HepG2 (cell line): ENCODE data around the gene EFNA3. TPM values are rescaled to one million over a fixed set of nuclear protein-coding genes. Genes with fewer than 3 reads are reported as not detected.

ENCODE experiments used
- ETV6 ChIP-seq: sonication (generic); formaldehyde crosslinking; conservative IDR thresholded peaks from 2 replicates; pipeline ENCODE4 v1.4.0; 2020; ENCODE audit warnings: missing genetic modification reagents
- HNF4A ChIP-seq: sonication (generic); formaldehyde crosslinking; IDR thresholded peaks from 2 replicates; pipeline ENCODE4 v1.4.0; 2020; ENCODE audit warnings: missing genetic modification reagents
- KDM4B ChIP-seq: sonication (generic); formaldehyde crosslinking; IDR thresholded peaks from 2 replicates; pipeline ENCODE4 v1.4.0; 2020; ENCODE audit warnings: missing genetic modification reagents
- KDM5B ChIP-seq: sonication (generic); formaldehyde crosslinking; IDR thresholded peaks from 2 replicates; pipeline ENCODE4 v1.4.0; 2020; ENCODE audit warnings: missing genetic modification reagents, mild to moderate bottlenecking, borderline replicate concordance
- MIER2 ChIP-seq: IDR thresholded peaks from 2 replicates; pipeline ENCODE4 v1.6.1; 2016; ENCODE audit warnings: missing biosample characterization, missing genetic modification reagents
- ONECUT2 ChIP-seq: sonication (generic); formaldehyde crosslinking; IDR thresholded peaks from 2 replicates; pipeline ENCODE4 v1.4.0; 2020; ENCODE audit warnings: missing genetic modification reagents
- PITX1 ChIP-seq: sonication (generic); formaldehyde crosslinking; IDR thresholded peaks from 2 replicates; pipeline ENCODE4 v1.5.1; 2020; ENCODE audit warnings: mild to moderate bottlenecking, missing genetic modification reagents
- RBM22 ChIP-seq: fragments of 200-400 bp; formaldehyde crosslinking; optimal IDR thresholded peaks from 2 replicates; pipeline ENCODE3; 2017; ENCODE audit warnings: mild to moderate bottlenecking, low read length, moderate library complexity
- RFXANK ChIP-seq: IDR thresholded peaks from 2 replicates; pipeline ENCODE4 v1.6.1; 2016
- RXRA ChIP-seq: sonication (generic); formaldehyde crosslinking; IDR thresholded peaks from 2 replicates; pipeline ENCODE4 v1.5.1; 2020; ENCODE audit warnings: missing genetic modification reagents
- SIX4 ChIP-seq: sonication (generic); formaldehyde crosslinking; IDR thresholded peaks from 2 replicates; pipeline ENCODE4 v1.4.0; 2020; ENCODE audit warnings: missing genetic modification reagents
- ZKSCAN8 ChIP-seq: IDR thresholded peaks from 2 replicates; pipeline ENCODE4 v1.6.1; 2016; ENCODE audit warnings: borderline replicate concordance, missing genetic modification reagents, missing compliant biosample characterization
- ZNF10 ChIP-seq: sonication (generic); formaldehyde crosslinking; IDR thresholded peaks from 2 replicates; pipeline ENCODE4 v1.4.0; 2020; ENCODE audit warnings: mild to moderate bottlenecking, low read depth, missing genetic modification reagents, borderline replicate concordance
- ZNF3 ChIP-seq: IDR thresholded peaks from 2 replicates; pipeline ENCODE4 v1.7.0; 2017; ENCODE audit warnings: inconsistent platforms
- ZNF776 ChIP-seq: sonication (generic); formaldehyde crosslinking; IDR thresholded peaks from 2 replicates; pipeline ENCODE4 v1.4.0; 2020; ENCODE audit warnings: mild to moderate bottlenecking, missing genetic modification reagents
- ZSCAN25 ChIP-seq: sonication (generic); formaldehyde crosslinking; IDR thresholded peaks from 2 replicates; pipeline ENCODE4 v1.8.0; 2022; ENCODE audit warnings: mild to moderate bottlenecking, missing genetic modification reagents
- ZSCAN9 ChIP-seq: IDR thresholded peaks from 2 replicates; pipeline ENCODE4 v1.6.1; 2016; ENCODE audit warnings: borderline replicate concordance
- polyA plus RNA-seq, 8 experiments: library from polyadenylated mRNA; depleted of rRNA in 3 of 8; stranded (reverse) in 7 of 8; unstranded in 1 of 8; fragments of >200 nt; fragmentation: Illumina TruSeq in 4 of 8; extraction: Trizol in 4 of 8; gene quantifications; 2 replicates each; pipeline versions ENCODE4 v1.2.1 to v1.2.3, GENCODE V29; 2011 to 2016; ENCODE audit warnings: low read depth in 4 of 8, missing spikeins in 1 of 8, mixed read lengths in 1 of 8; ENCODE audit not compliant: insufficient read depth in 1 of 8
- total RNA-seq, 5 experiments: library from RNA; depleted of rRNA; stranded (reverse); fragments of >200 nt; fragmentation: Illumina TruSeq; extraction: Trizol; gene quantifications; 2 replicates each; pipeline ENCODE4 v1.2.3, GENCODE V29; 2016; ENCODE audit warnings: low read depth in 1 of 5
- TF ChIP-seq, protein P1 (sequence below): IDR thresholded peaks from 2 replicates; pipeline ENCODE4 v1.6.1; 2012; ENCODE audit warnings: inconsistent platforms
- TF ChIP-seq, protein P2 (sequence below): sonication (generic); formaldehyde crosslinking; IDR thresholded peaks from 2 replicates; pipeline ENCODE4 v1.5.1; 2020; ENCODE audit warnings: mild to moderate bottlenecking, missing genetic modification reagents, borderline replicate concordance
- TF ChIP-seq, protein P3 (sequence below): sonication (generic); formaldehyde crosslinking; conservative IDR thresholded peaks from 2 replicates; pipeline ENCODE4 v1.8.0; 2022; ENCODE audit warnings: low read depth, missing genetic modification reagents
- TF ChIP-seq, protein P4 (sequence below): sonication (generic); formaldehyde crosslinking; IDR thresholded peaks from 2 replicates; pipeline ENCODE4 v1.5.0; 2020; ENCODE audit warnings: missing genetic modification reagents
- TF ChIP-seq, protein P5 (sequence below): sonication (generic); formaldehyde crosslinking; IDR thresholded peaks from 2 replicates; pipeline ENCODE4 v1.5.0; 2020; ENCODE audit warnings: mild to moderate bottlenecking, missing genetic modification reagents
- TF ChIP-seq, protein P6 (sequence below): sonication (generic); formaldehyde crosslinking; IDR thresholded peaks from 2 replicates; pipeline ENCODE4 v1.4.0; 2020; ENCODE audit warnings: missing genetic modification reagents

The EFNA3 gene
- total and polyA plus RNA-seq, 2 of the 13 experiments (the other 11 are each of a cell fraction or from before 2014, with no cell fraction given): 1.0 to 5.7 TPM

DNA sequence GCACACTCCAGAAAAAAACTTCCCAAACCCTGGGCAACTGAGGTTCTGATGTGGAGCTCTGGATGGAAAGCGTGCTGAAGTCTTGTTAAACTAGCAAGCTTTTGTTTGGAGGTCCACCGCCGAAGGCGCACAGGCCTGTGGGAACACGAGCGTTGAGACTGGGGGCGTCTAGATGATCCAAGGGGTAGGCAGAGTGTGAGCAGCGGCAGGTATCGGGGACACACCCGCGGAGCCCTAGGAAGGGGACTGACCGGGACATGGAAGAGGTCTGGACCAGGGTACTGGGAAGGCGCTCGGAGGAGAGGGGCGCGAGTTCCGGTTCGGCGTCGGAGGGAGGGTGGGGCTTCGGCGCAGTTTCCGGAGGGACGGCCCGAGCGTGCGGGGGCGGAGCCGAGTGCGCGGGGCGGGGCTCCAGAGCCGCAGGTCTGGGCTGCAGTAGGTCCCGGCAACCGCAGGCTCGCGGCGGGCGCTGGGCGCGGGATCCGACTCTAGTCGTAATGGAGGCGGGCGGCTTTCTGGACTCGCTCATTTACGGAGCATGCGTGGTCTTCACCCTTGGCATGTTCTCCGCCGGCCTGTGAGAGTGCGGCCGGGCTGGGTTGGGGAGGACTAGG is 56.9 kb downstream of the EFNA3 start, which contains the start of gene SLC50A1 (continued):
- TF ChIP-seq, protein P1, sequence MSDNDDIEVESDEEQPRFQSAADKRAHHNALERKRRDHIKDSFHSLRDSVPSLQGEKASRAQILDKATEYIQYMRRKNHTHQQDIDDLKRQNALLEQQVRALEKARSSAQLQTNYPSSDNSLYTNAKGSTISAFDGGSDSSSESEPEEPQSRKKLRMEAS: no peak
- TF ChIP-seq, protein P2, sequence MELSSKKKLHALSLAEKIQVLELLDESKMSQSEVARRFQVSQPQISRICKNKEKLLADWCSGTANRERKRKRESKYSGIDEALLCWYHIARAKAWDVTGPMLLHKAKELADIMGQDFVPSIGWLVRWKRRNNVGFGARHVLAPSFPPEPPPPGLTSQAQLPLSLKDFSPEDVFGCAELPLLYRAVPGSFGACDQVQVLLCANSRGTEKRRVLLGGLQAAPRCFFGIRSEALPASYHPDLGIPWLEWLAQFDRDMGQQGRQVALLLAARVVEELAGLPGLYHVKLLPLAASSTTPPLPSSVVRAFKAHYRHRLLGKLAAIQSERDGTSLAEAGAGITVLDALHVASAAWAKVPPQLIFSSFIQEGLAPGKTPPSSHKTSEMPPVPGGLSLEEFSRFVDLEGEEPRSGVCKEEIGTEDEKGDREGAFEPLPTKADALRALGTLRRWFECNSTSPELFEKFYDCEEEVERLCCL (CRISPR knock-in tag): no peak
- TF ChIP-seq ZKSCAN8 (CRISPR knock-in tag): peak; percentile 29; the same call in 1 of the 2 replicates
- peak; percentile 84 for TF ChIP-seq ZNF776 (CRISPR knock-in tag)
- TF ChIP-seq, protein P3, sequence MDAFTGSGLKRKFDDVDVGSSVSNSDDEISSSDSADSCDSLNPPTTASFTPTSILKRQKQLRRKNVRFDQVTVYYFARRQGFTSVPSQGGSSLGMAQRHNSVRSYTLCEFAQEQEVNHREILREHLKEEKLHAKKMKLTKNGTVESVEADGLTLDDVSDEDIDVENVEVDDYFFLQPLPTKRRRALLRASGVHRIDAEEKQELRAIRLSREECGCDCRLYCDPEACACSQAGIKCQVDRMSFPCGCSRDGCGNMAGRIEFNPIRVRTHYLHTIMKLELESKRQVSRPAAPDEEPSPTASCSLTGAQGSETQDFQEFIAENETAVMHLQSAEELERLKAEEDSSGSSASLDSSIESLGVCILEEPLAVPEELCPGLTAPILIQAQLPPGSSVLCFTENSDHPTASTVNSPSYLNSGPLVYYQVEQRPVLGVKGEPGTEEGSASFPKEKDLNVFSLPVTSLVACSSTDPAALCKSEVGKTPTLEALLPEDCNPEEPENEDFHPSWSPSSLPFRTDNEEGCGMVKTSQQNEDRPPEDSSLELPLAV: no peak
- TF ChIP-seq, protein P4, sequence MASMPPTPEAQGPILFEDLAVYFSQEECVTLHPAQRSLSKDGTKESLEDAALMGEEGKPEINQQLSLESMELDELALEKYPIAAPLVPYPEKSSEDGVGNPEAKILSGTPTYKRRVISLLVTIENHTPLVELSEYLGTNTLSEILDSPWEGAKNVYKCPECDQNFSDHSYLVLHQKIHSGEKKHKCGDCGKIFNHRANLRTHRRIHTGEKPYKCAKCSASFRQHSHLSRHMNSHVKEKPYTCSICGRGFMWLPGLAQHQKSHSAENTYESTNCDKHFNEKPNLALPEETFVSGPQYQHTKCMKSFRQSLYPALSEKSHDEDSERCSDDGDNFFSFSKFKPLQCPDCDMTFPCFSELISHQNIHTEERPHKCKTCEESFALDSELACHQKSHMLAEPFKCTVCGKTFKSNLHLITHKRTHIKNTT (CRISPR knock-in tag): no peak
- TF ChIP-seq KDM5B: no peak
- TF ChIP-seq ZNF3 (CRISPR knock-in tag): no peak
- no peak; the same call in 1 of the 2 replicates for TF ChIP-seq RXRA
- TF ChIP-seq KDM4B (CRISPR knock-in tag): no peak; the same call in 1 of the 2 replicates
- TF ChIP-seq PITX1 (CRISPR knock-in tag): peak; percentile 24; the same call in 1 of the 2 replicates
- peak; percentile 98 for TF ChIP-seq RBM22
- TF ChIP-seq, protein P5, sequence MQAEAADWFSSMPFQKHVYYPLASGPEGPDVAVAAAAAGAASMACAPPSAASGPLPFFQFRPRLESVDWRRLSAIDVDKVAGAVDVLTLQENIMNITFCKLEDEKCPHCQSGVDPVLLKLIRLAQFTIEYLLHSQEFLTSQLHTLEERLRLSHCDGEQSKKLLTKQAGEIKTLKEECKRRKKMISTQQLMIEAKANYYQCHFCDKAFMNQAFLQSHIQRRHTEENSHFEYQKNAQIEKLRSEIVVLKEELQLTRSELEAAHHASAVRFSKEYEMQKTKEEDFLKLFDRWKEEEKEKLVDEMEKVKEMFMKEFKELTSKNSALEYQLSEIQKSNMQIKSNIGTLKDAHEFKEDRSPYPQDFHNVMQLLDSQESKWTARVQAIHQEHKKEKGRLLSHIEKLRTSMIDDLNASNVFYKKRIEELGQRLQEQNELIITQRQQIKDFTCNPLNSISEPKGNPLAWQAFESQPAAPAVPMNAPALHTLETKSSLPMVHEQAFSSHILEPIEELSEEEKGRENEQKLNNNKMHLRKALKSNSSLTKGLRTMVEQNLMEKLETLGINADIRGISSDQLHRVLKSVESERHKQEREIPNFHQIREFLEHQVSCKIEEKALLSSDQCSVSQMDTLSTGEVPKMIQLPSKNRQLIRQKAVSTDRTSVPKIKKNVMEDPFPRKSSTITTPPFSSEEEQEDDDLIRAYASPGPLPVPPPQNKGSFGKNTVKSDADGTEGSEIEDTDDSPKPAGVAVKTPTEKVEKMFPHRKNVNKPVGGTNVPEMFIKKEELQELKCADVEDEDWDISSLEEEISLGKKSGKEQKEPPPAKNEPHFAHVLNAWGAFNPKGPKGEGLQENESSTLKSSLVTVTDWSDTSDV: no peak; the same call in 1 of the 2 replicates
- TF ChIP-seq HNF4A (CRISPR knock-in tag): no peak
- TF ChIP-seq ZNF10: no peak
- TF ChIP-seq ZSCAN9: no peak; the same call in 1 of the 2 replicates
- TF ChIP-seq, protein P6, sequence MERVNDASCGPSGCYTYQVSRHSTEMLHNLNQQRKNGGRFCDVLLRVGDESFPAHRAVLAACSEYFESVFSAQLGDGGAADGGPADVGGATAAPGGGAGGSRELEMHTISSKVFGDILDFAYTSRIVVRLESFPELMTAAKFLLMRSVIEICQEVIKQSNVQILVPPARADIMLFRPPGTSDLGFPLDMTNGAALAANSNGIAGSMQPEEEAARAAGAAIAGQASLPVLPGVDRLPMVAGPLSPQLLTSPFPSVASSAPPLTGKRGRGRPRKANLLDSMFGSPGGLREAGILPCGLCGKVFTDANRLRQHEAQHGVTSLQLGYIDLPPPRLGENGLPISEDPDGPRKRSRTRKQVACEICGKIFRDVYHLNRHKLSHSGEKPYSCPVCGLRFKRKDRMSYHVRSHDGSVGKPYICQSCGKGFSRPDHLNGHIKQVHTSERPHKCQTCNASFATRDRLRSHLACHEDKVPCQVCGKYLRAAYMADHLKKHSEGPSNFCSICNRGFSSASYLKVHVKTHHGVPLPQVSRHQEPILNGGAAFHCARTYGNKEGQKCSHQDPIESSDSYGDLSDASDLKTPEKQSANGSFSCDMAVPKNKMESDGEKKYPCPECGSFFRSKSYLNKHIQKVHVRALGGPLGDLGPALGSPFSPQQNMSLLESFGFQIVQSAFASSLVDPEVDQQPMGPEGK (CRISPR knock-in tag): no peak; the same call in 1 of the 2 replicates
- TF ChIP-seq SIX4 (CRISPR knock-in tag): no peak
- no peak for TF ChIP-seq RFXANK
- TF ChIP-seq ZSCAN25 (CRISPR knock-in tag): no peak
- no peak; the same call in 1 of the 2 replicates for TF ChIP-seq MIER2 (CRISPR knock-in tag)
- no peak for TF ChIP-seq ONECUT2 (CRISPR knock-in tag)
- no peak for TF ChIP-seq ETV6 (CRISPR knock-in tag)
